ENCODE results near the gene SNX5.

SNX5 gene

GRCh38 chr20:17999566-17999965 is 31.0 kb upstream of the SNX5 start:
- no peak for TF ChIP-seq CTCF (IDR thresholded peaks at IDR 0.05)
- H3K27ac Mint-ChIP-seq: no peak overlapping the region
- H3K4me3 Mint-ChIP-seq: no peak overlapping the region
- no peak for DNase-seq
- no peaks in the 10 kb centered on the region for H3K27me3 Mint-ChIP-seq (ENCODE audit: low read depth, poor library complexity)
- H3K9me3 Mint-ChIP-seq: no peaks in the 10 kb centered on the region
- no peaks in the 10 kb centered on the region for H3K36me3 Mint-ChIP-seq (ENCODE audit: low read depth)
- H3K4me1 Mint-ChIP-seq: peaks cover 34% of the 10 kb centered on the region

DNA sequence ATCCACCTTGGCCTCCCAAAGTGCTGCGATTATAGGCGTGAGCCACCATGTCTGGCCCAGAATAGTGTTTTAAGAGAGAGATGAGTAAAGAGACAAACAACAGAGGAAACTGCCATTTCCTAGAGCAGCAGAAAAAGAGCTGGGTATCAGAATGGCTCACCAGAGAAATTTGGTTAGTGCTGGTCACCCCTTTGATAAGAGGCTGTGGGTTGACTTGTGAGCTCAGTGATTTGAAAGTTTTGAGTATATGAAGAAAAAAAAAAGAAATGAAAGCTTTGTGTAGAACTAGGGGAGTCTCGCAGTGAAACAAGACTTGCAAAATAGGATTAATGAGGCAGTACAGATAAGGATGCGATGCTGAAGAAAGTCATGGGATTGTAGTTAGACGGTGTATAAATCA is 29.9 kb upstream of the SNX5 start:
- no peak for TF ChIP-seq CTCF (IDR thresholded peaks at IDR 0.05)
- Mint-ChIP-seq H3K9me3 (no peaks in the 10 kb centered on the region), H3K4me1 (peaks cover 25% of the 10 kb centered on the region), H3K27me3 (ENCODE audit: low read depth, poor library complexity) (no peaks in the 10 kb centered on the region), H3K36me3 (ENCODE audit: low read depth) (no peaks in the 10 kb centered on the region), H3K4me3 (no peak overlapping the region), H3K27ac (peak overlapping the region; percentile 55)
- no peak for DNase-seq

DNA sequence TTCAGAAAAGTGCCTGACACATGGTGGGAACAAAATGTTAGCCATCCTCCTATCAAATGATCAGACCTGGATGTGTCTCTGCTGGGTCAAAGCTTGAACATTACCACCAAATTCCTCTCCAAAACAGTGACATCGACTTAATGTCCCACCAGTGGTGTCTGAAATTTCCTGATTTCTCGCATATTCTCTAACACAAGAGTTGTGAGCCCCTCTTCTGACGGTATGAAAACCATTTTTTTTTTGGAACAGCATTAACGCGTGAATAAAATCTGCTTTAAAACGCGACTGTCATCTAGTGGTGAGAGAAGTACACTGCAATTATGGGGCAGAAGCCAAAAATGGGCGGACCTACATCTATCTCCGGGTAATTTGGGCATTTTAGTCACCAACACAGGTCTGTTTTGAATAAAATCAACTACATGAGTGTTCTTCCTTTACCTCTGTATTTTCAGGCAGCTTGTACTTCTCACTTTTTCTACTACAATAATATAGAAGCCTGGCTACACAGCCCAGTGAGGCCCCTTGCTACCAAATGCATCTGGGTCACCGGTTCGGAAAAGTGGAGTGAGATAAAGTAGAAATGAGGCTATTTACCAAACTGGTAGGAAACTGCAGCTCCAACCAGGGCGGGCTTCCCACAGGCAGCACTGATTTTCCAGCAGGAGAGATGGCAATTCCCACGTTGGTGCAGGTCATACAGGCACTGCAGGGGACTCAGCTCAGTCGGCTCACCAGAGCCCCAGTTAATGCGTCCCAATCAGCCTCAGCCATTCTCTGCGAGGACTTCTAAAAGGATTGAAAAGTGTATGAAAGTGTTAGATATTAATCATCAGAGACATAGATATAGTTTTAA is 27.6 kb upstream of the SNX5 start:
- H3K4me1 Mint-ChIP-seq: peaks cover 40% of the 10 kb centered on the region
- H3K4me3 Mint-ChIP-seq: no peak overlapping the region
- H3K9me3 Mint-ChIP-seq: no peaks in the 10 kb centered on the region
- DNase-seq: no peak
- peaks cover under 1% of the 10 kb centered on the region for H3K27me3 Mint-ChIP-seq (ENCODE audit: low read depth, poor library complexity)
- TF ChIP-seq CTCF (IDR thresholded peaks at IDR 0.05): peak; percentile 96
- peaks cover 5% of the 10 kb centered on the region for H3K36me3 Mint-ChIP-seq (ENCODE audit: low read depth)
- H3K27ac Mint-ChIP-seq: no peak overlapping the region

DNA sequence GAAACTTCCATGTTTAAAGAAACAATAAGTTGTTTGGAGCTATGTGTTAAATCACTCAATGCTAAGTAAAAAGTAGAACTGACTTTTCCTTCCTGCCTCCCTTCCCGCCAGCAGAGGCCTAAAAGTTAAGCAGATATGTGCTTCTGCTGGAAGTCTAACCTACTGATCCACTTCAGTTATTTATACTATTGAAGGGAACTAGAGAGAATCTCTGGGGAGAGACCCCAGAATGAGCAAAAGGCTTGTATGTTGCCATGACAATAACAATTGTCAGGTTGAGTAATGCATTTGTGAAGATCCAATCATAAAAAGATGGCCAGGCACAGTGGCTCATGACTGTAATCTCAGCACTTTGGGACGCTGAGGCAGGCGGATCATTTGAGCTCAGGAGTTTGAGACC is 25.0 kb upstream of the SNX5 start:
- H3K9me3 Mint-ChIP-seq: no peaks in the 10 kb centered on the region
- peaks cover 28% of the 10 kb centered on the region for H3K4me1 Mint-ChIP-seq
- DNase-seq: no peak
- TF ChIP-seq CTCF (IDR thresholded peaks at IDR 0.05): no peak
- no peak overlapping the region for H3K27ac Mint-ChIP-seq
- peaks cover 22% of the 10 kb centered on the region for H3K36me3 Mint-ChIP-seq (ENCODE audit: low read depth)
- H3K27me3 Mint-ChIP-seq (ENCODE audit: low read depth, poor library complexity): peaks cover 3% of the 10 kb centered on the region
- H3K4me3 Mint-ChIP-seq: no peak overlapping the region

DNA sequence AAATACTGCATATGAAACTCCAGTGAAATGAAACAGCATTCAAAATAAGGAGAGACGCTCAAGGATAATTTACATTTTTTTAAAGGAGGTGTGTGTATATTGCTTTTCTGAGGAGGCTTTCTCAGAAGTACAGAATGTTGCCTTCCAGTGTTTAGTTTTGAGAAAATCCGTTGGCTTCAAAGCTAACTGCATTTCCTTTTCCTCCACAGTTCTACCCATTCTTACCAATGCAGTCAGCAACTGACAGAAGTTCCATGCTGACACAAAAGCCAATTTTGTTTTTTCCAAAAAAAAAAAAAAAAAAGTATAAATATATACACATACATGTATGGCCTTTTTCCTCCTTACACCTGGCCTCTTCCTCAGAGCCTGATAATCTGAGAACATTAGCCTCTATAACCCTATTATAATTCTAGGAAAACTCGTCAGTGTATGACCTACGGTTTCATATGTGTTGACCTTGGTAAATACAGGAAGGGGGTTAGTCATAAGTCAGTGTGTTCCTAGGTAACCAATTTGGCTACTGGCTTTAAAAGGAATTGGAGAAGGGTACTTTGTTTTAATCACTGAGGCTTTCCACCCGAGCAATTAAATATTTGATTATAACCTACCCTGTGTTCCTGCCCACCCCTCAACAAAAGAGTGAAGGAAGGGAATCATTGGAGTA is 24.4 kb upstream of the SNX5 start:
- peaks cover 27% of the 10 kb centered on the region for H3K36me3 Mint-ChIP-seq (ENCODE audit: low read depth)
- peak overlapping the region; percentile 82 for H3K27ac Mint-ChIP-seq
- TF ChIP-seq CTCF (IDR thresholded peaks at IDR 0.05): no peak
- H3K4me1 Mint-ChIP-seq: peaks cover 25% of the 10 kb centered on the region
- H3K27me3 Mint-ChIP-seq (ENCODE audit: low read depth, poor library complexity): peaks cover 3% of the 10 kb centered on the region
- H3K9me3 Mint-ChIP-seq: no peaks in the 10 kb centered on the region
- no peak overlapping the region for H3K4me3 Mint-ChIP-seq
- DNase-seq: no peak

Measured in nephron progenitor cell (in vitro differentiated cells).